NB4 (cell line): Measurements from ENCODE around the gene ATRNL1.
A peak's percentile ranks its signal among the peaks of the same experiment; 100 is the strongest.
"Not testable (repeated sequence)": the region's sequence is repeated elsewhere in the genome, so short reads cannot be mapped to it uniquely, and the experiment has no call there.

ENCODE experiments used
- DNase-seq: peaks from one replicate; pipeline ENCODE4 v3.0.0; 2010; ENCODE audit warnings: low read depth
- H3K4me3 ChIP-seq: one replicate; pipeline ENCODE4 v1.5.1; 2011; ENCODE audit warnings: mild to moderate bottlenecking, low read depth, low read length, moderate library complexity
- MYC ChIP-seq: IDR thresholded peaks from 2 replicates; pipeline ENCODE4 v1.6.1; 2011; ENCODE audit warnings: low read depth, low read length
- POLR2A ChIP-seq: IDR thresholded peaks from 2 replicates; pipeline ENCODE4 v1.6.1; 2011; ENCODE audit warnings: mild to moderate bottlenecking; ENCODE audit not compliant: insufficient read length; ENCODE audit errors: extremely low read depth
- TF ChIP-seq, protein P1 (sequence below): IDR thresholded peaks from one replicate; pipeline ENCODE4 v1.5.1; 2012; ENCODE audit warnings: low read depth, low read length
- TF ChIP-seq, protein P2 (sequence below): IDR thresholded peaks from 2 replicates; pipeline ENCODE4 v1.6.1; 2011; ENCODE audit warnings: low read depth, low read length

Gene ATRNL1

DNA sequence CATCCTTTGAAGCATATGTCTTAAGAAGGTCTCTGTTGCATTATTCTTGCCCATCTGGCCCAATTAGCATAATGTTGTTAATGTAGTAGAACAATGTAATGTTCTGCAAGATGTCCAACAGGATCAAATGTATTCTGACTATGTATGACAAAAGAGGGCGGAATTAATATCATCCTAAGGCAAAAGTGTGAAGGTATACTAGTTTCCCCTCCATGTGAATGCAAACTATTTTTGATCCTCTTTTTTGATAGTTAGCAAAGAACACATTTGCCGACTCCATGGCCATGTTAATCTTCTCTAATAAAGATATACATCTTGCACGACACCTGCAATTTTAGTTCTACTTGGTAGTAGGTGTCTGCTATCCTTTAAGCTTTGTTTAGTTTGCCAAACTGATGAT, 157.6 kb downstream of the ATRNL1 start:
- no peak overlapping the region for H3K4me3 ChIP-seq
- DNase-seq, result no peak
- TF ChIP-seq, protein P1, sequence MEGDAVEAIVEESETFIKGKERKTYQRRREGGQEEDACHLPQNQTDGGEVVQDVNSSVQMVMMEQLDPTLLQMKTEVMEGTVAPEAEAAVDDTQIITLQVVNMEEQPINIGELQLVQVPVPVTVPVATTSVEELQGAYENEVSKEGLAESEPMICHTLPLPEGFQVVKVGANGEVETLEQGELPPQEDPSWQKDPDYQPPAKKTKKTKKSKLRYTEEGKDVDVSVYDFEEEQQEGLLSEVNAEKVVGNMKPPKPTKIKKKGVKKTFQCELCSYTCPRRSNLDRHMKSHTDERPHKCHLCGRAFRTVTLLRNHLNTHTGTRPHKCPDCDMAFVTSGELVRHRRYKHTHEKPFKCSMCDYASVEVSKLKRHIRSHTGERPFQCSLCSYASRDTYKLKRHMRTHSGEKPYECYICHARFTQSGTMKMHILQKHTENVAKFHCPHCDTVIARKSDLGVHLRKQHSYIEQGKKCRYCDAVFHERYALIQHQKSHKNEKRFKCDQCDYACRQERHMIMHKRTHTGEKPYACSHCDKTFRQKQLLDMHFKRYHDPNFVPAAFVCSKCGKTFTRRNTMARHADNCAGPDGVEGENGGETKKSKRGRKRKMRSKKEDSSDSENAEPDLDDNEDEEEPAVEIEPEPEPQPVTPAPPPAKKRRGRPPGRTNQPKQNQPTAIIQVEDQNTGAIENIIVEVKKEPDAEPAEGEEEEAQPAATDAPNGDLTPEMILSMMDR, result no peak
- no peak for TF ChIP-seq MYC
- TF ChIP-seq POLR2A, result no peak
- TF ChIP-seq, protein P2, sequence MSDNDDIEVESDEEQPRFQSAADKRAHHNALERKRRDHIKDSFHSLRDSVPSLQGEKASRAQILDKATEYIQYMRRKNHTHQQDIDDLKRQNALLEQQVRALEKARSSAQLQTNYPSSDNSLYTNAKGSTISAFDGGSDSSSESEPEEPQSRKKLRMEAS, result no peak

DNA sequence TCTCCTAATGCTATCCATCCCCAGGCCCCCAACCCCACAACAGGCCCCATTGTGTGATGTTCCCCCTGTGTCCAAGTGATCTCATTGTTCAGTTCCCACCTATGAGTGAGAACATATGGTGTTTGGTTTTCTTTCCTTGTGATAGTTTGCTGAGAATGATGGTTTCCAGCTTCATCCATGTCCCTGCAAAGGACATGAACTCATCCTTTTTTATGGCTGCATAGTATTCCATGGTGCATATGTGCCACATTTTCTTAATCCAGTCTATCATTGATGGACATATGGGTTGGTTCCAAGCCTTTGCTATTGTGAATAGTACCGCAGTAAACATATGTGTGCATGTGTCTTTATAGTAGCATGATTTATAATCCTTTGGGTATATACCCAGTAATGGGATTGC, 160.6 kb downstream of the ATRNL1 start:
- not testable (repeated sequence) for DNase-seq, H3K4me3 ChIP-seq

DNA sequence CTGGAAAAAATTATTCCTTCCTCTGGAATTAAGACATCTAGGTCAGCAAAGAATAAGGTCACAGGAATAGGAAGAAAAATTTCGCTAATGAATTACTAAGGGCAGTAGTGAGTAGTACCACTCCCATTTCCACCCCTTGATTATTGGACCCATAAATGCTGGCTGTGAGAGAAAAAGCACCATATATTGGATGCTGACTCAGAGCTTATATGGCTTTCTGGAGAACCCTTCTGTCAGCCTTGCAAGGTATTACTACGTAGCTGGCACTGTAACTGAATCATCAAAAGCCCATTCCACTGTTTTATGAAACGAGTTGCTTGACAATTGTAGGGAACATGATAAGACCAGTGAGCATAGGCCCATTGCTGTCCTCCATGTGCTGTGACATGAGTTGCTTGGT, 179.3 kb downstream of the ATRNL1 start:
- H3K4me3 ChIP-seq, result no peak overlapping the region
- TF ChIP-seq POLR2A (no peak), MYC (no peak)
- TF ChIP-seq, protein P1, result no peak
- TF ChIP-seq, protein P2, result no peak
- DNase-seq, result no peak

DNA sequence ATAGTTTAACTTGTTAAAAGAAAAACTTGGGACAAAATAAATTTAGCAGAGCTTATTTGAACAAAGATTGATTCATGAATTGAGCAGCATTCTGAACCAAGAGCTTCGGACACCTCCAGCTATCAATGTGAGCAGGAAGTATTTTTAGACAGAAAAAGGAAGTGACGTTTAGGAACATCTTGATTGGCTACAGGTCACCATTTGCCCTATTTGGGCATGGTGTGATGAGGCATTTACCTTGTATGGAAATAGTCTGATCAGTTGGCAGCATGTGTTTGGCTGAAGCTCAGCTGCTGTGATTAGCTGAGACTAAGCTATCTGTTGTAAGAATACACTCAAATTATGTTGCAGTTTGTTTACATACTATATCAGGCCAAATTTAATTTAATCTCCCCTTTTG, 185.1 kb downstream of the ATRNL1 start:
- DNase-seq, result peak; percentile 18
- TF ChIP-seq, protein P1, result no peak
- TF ChIP-seq POLR2A, result no peak
- no peak for TF ChIP-seq MYC
- TF ChIP-seq, protein P2, result no peak
- H3K4me3 ChIP-seq, result no peak overlapping the region

DNA sequence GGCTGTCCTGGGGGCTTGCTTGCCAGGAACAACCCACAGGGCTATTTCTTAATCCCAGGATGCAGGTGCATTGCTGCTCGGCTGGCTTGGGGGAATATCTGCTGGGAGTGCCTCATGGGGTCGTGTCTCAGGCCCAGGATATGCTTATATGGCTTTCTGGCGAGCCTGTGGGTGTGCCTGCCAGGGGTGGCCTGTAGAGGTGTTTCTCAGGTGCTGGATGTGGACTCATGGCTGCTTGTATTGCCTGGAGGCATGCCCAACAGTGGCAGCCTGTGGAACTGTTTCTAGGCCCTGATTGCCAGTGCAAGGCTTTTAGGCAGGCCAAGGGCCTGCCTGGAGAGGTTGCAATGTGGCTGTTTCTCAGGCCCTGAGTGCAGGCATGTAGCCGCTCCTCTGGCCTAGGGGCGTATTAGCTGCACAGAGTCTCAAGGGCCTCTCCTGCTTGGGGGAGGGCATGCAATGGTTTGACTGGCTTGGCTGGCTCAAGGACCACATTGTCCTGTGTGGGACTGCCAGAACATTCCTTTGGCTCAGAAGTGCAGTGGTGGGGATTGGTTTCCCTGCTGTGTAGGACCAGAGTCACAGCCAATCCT, 202.1 kb downstream of the ATRNL1 start:
- TF ChIP-seq POLR2A (no peak), MYC (no peak)
- TF ChIP-seq, protein P2, result no peak
- TF ChIP-seq, protein P1, result no peak
- H3K4me3 ChIP-seq, result no peak overlapping the region
- no peak for DNase-seq

DNA sequence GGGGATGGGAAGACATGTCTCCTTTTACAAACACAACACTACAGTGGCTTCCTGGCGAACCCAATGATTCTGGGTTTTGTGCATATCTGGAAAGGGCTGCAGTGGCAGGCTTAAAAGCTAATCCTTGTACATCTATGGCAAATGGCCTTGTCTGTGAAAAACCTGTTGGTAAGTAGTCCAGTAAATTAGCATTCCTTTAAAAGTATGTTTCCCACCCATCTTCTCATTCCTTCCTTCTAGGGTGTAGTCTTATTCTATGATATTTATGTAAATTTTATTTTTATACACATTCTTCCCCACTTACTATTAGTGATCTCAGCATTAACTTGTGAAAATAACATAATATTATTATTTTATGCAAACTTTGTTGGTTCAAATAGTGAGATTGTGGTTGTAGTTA, 206.9 kb downstream of the ATRNL1 start:
- no peak for DNase-seq
- TF ChIP-seq, protein P2, result no peak
- TF ChIP-seq POLR2A, result no peak
- TF ChIP-seq, protein P1, result no peak
- TF ChIP-seq MYC, result no peak

DNA sequence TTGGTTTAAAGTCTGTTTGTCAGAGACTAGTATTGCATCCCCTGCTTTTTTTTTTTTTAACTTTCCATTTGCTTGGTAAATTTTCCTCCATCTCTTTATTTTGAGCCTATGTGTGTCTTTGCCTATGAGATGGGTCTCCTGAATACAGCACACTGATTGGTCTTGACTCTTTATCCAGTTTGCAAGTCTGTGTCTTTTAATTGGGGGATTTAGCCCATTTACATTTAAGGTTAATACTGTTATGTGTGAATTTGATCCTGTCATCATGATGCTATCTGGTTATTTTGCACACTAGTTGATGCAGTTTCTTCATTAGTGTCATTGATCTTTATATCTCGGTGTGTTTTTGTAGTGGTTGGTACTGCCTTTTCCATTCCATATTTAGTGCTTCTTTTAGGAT, 226.5 kb downstream of the ATRNL1 start:
- H3K4me3 ChIP-seq, DNase-seq: not testable (repeated sequence)

More for the DNA sequence above, 206.9 kb downstream of the ATRNL1 start:
- no peak overlapping the region for H3K4me3 ChIP-seq
